ENCODE data around the gene LMX1B.
"Not testable (repeated sequence)": the region's sequence is repeated elsewhere in the genome, so short reads cannot be mapped to it uniquely, and the experiment has no call there.

Gene LMX1B

GRCh38 chr9:126721564-126721981 lies 107.8 kb downstream of the LMX1B start:
- no peak for DNase-seq

DNA sequence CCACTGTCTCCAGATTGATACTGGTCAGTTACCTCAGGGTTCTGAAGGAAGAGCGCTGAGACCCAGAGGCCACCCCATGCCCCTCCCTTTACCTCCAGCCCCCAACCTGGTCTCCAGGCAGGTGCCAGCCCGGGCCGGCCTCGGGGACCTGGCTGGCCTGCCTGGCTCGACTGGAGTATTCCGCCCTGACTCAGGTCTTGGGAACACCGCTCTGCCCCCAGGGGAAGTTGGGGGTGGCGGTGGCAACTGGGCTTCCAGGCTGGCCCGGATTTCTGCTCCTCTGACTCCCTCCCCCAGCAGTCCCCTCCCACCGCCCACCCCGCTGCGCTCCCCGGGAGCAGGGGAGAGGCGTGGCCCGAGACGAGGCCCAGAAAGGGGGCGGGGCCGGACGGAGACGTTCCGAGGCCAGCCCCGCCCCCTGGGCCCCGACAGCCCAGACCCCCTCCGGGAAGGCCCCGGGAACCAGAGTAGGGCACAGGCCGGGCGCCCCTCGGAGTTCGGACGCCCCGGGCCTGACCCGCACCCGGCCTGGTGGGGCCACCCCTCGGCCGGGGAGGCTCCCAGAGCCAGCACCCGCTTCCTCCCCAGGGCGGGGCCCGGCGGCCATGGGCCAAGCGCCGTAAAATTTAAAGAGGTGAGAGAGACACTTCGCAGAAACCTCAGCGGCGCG lies 108.7 kb downstream of the LMX1B start:
- peak; percentile 91 for DNase-seq

DNA sequence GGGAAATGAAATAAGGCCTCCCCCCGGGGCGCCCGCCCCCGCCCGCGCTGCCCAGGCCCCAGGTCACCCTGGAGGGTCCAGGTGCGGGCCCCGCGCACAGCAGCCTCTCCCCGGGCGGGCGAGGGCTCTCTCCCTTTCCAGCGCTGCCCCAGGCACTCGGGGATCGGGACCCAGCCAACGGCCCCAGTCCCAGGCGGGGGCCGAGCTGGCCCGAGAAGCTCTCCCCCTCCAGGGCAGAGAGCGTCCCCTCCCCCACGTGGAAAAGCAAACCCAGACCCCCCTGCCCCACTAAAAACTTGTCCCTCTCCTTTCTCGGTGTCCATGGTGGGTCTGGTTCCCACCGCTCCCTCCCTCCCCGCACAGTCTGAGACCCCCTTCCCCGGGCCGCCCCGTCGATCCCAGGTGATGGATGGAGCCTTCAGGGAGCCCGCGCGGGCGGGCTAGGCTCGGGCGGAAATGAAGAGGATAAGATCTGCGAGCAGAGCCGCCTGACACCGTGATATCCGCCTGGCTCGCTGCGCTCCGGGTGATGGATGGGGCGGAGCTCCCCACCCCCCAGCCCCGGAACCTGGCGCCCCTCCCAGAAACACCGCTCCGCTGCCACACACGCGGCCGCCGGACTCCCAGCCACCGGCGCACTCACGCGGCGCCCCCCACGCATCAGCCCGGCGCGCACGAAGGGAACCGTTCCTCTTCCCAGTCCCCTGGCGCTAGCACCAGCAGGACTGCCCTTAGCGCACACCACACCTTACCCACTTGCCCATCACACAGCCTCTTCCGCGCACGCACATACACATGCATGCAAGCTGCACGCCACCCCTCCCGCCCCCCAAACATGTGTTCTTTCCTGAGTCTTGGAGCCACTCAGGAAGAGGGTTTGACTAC lies 109.4 kb downstream of the LMX1B start:
- DNase-seq = peak; percentile 88

- DNase-seq = no peak
Measured at GRCh38 chr9:126723807-126724172, 110.1 kb downstream of the LMX1B start.

DNA sequence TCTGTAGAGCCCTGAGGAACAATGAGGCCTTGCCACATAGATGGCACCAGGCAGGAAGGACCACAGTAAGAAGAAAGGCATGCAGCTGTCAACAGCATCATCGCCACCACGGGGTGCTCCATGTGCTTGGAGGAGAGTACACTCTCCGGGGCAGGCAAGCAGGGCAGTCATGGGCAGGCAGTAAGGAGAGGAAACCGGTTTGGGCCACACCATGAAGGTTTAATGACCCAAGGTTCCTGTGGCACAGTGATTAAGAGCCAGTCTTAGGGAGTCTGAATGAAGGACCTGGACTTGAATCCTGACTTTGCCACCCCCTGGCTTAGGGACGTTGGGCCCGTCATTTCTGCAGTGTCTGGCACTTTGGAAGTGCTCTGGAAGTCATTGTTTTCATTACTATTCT lies 110.5 kb downstream of the LMX1B start:
- DNase-seq = no peak

GRCh38 chr9:126725485-126725884 lies 111.8 kb downstream of the LMX1B start:
- DNase-seq = not testable (repeated sequence)

GRCh38 chr9:126728210-126728609 lies 114.5 kb downstream of the LMX1B start:
- not testable (repeated sequence) for DNase-seq

DNA sequence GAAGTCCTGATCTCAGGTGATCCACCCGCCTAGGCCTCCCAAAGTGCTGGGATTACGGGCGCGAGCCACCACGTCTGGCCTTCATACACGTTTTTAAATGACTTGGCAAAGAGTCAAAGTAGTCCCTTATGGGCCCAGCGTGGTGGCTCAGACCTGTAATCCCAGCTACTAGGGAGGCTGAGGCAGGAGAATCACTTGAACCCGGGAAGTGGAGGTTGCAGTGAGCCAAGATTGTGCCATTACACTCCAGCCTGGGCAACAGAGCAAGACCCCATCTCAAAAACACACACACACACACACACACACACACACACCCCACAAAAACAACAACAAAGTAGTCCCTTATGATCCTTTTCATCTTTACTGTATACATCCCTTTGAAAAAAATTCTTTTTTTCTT lies 116.9 kb downstream of the LMX1B start:
- DNase-seq = not testable (repeated sequence)

DNA sequence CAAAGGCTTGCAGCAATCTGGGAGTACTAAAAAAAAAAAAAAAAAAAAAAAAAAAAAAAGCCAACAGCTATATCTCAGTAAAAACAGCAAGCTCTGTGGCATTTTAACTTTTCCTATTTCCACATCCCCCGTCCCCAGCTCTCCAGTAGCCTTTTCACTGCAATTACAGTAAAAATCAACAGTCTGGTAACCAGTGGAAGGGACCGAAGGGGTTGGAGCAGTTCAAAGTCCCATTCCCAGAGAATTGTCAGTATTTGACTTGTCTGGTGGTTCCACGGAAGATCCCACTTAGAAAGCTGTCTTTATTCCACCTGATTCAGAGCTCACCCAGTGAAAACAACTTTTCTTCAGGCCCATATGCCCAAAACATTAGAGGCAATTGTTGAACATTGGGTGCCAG lies 119.3 kb downstream of the LMX1B start:
- DNase-seq = no peak

DNA sequence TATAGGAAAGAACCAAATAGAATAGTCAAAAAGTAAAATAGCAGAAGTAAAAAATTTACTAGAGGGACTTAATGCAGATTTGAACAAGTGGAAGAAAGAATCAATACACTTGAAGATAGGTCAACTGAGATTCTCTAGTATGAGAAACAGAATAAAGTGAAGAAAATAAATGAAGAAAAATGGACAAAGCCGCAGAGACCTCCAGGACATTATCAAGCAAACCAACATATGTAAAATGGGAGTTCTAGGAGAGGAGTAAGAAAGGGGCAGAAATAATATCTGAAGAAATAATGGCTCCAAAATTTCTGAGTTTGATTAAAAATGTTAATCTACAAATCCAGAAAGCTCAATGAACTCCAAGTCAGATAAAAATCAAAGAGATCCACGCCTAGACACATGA lies 121.1 kb downstream of the LMX1B start:
- DNase-seq = no peak

GRCh38 chr9:126735482-126735881 lies 121.8 kb downstream of the LMX1B start:
- no peak for DNase-seq

DNA sequence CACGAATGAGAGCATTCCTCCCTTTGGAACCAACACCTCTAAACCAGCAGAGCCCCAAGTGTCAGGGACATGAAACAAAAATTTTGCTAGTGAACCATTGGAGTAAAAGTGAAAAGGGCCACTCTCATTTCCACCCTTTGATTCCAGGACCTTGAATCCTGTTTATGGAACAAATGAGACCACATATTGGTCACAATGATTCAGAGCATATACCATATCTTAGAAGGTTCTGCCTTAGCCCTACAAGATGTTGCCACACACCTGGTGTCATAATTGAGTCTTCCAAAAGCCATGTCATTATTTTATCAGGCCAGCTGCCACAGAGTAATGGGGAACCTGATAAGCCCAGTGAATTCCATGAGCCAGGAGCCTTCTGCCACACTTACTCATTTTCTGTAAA lies 124.8 kb downstream of the LMX1B start:
- no peak for DNase-seq

DNA sequence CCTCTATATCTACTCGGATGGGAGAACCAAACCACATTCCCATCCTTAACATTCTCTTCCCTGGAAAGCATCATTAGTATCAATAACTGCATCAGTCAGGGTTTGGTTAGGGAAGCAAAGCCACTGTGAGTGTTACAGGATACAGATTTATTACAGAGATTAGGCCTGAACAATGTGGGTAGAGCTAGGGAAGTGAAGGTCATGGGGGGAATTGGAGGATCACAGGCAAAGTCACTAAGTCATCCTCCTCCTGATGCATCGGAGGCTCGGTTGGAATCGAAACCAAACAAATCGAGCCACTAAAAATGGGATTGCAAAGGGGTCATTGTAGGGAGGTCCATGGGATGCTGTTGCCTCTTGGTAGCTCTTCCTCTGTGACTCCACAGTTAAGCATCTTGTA lies 129.3 kb downstream of the LMX1B start:
- no peak for DNase-seq

GRCh38 chr9:126745574-126746411 lies 132.1 kb downstream of the LMX1B start:
- DNase-seq = peak; percentile 71

All from activated CD4-positive, alpha-beta T cell treated with anti-CD3 and anti-CD28 coated beads, Interleukin-10, Interleukin-2, amounts not matched to agents 100 ng/mL and 50 ng/mL, durations not matched to agents 16 hours and 8 hours (primary cell).